B cell (primary cell): Measurements from ENCODE around the gene HMG20A. TPM values are rescaled to one million over a fixed set of nuclear protein-coding genes. Genes with fewer than 3 reads are reported as not detected.

Source experiments
- ATAC-seq: fragments of 200-7000 bp; cut with Tn5 transposase; one replicate; pipeline ENCODE4 v1.10.0; 2021; ENCODE audit warnings: low read depth, mild to moderate bottlenecking, moderate number of reproducible peaks, moderate library complexity
- CTCF ChIA-PET: fragments of 350-600 bp; sonication (Branson Sonifier 250); formaldehyde crosslinking; loops from one replicate; lab custom pipeline; 2021; ENCODE audit warnings: antibody characterized with exemption, inconsistent platforms; lab: Charles Lee
- POLR2A ChIA-PET: fragments of 350-600 bp; sonication (Branson Sonifier 250); formaldehyde crosslinking; loops from one replicate; lab custom pipeline; 2021; ENCODE audit warnings: antibody characterized with exemption; lab: Charles Lee
- DNase-seq: peaks from one replicate; pipeline ENCODE4 v3.0.0; 2013
- H2AFZ ChIP-seq: 2 replicates; pipeline ENCODE4 v1.6.1; 2012; ENCODE audit warnings: mild to moderate bottlenecking, low read depth, low read length; ENCODE audit not compliant: insufficient read depth, poor library complexity, severe bottlenecking
- H3K27ac ChIP-seq, 2 donors: 1 replicate in 1 of 2; 2 replicates in 1 of 2; pipeline ENCODE4 v1.5.1; 2012 to 2013; ENCODE audit warnings: low read length in 2 of 2, mild to moderate bottlenecking in 2 of 2, moderate library complexity in 1 of 2
- H3K27me3 ChIP-seq, 4 experiments: fragments of 200-600 bp in 1 of 4; sonication (generic) in 1 of 4; replicated peaks in 1 of 4; 1 replicate in 2 of 4; 2 replicates in 2 of 4; pipeline versions ENCODE4 v1.6.1 to v1.7.0; 2013 to 2016; ENCODE audit warnings: low read length in 3 of 4, mild to moderate bottlenecking in 2 of 4, mixed read lengths in 1 of 4, moderate library complexity in 1 of 4; ENCODE audit not compliant: insufficient read depth in 4 of 4, control insufficient read depth in 3 of 4; ENCODE audit errors: control extremely low read depth in 1 of 4
- H3K36me3 ChIP-seq, 2 experiments: replicated peaks in 1 of 2; 1 replicate in 1 of 2; 2 replicates in 1 of 2; pipeline versions ENCODE4 v1.6.1 to v1.7.1; 2013; ENCODE audit warnings: low read length in 1 of 2; ENCODE audit not compliant: insufficient read depth in 2 of 2, control insufficient read depth in 1 of 2; ENCODE audit errors: control extremely low read depth in 1 of 2, extremely low read depth in 1 of 2
- H3K4me1 ChIP-seq, 2 donors: fragments of 200-600 bp in 1 of 2; sonication (generic) in 1 of 2; 1 replicate in 1 of 2; 2 replicates in 1 of 2; pipeline versions ENCODE4 v1.5.1 to v1.6.1; 2013 to 2017; ENCODE audit warnings: low read length in 2 of 2; ENCODE audit not compliant: control insufficient read depth in 2 of 2, insufficient read depth in 2 of 2
- H3K4me2 ChIP-seq: replicated peaks from 2 replicates; pipeline ENCODE3; 2012; ENCODE audit warnings: mild to moderate bottlenecking, low read depth, low read length; ENCODE audit not compliant: poor library complexity, severe bottlenecking
- H3K4me3 ChIP-seq, 5 experiments: fragments of 200-600 bp in 1 of 5; sonication (generic) in 1 of 5; 1 replicate in 3 of 5; 2 replicates in 2 of 5; pipeline versions ENCODE4 v1.5.1 to v1.7.0; 2011 to 2016; ENCODE audit warnings: low read length in 4 of 5, mild to moderate bottlenecking in 4 of 5, low read depth in 2 of 5, control low read depth in 1 of 5, moderate library complexity in 1 of 5; ENCODE audit not compliant: insufficient read depth in 1 of 5; ENCODE audit errors: control extremely low read depth in 1 of 5, extremely low read depth in 1 of 5
- H3K79me2 ChIP-seq: fragments of 200-600 bp; sonication (generic); one replicate; pipeline ENCODE4 v1.6.0; 2016; ENCODE audit warnings: low read length; ENCODE audit not compliant: control insufficient read depth, insufficient read depth
- H3K9ac ChIP-seq: fragments of 200-600 bp; sonication (generic); 2 replicates; pipeline ENCODE4 v1.6.1; 2017; ENCODE audit warnings: mild to moderate bottlenecking, low read length, moderate library complexity
- H3K9me3 ChIP-seq, 3 donors: one replicate each; pipeline versions ENCODE4 v1.6.1 to v1.7.1; 2013; ENCODE audit warnings: low read length in 2 of 3; ENCODE audit not compliant: control insufficient read depth in 2 of 3, insufficient read depth in 1 of 3; ENCODE audit errors: control extremely low read depth in 1 of 3
- H4K20me1 ChIP-seq: 2 replicates; pipeline ENCODE4 v1.6.0; 2012; ENCODE audit warnings: mild to moderate bottlenecking, low read length; ENCODE audit not compliant: insufficient read depth, control insufficient read depth, poor library complexity, severe bottlenecking
- H3K27ac Mint-ChIP-seq: one replicate; pipeline ENCODE4 v1.8.0; 2021; ENCODE audit warnings: mixed read lengths
- H3K27me3 Mint-ChIP-seq: one replicate; pipeline ENCODE4 v1.8.0; 2021; ENCODE audit warnings: mixed read lengths
- H3K4me1 Mint-ChIP-seq: one replicate; pipeline ENCODE4 v1.8.0; 2021; ENCODE audit warnings: mixed read lengths
- H3K4me3 Mint-ChIP-seq: one replicate; pipeline ENCODE4 v1.8.0; 2021; ENCODE audit warnings: mixed read lengths
- H3K9me3 Mint-ChIP-seq: one replicate; pipeline ENCODE4 v1.8.0; 2022; ENCODE audit warnings: mixed read lengths; ENCODE audit not compliant: insufficient read depth
- EZH2 ChIP-seq: IDR thresholded peaks from 2 replicates; pipeline ENCODE4 v1.6.1; 2012; ENCODE audit warnings: borderline replicate concordance, low read depth, mild to moderate bottlenecking, moderate library complexity, low read length; ENCODE audit not compliant: insufficient read depth, poor library complexity, severe bottlenecking
- WGBS: methylation state at CpG from one replicate; pipeline ENCODE4 v1.1.5; 2013; ENCODE audit warnings: missing lambda C conversion rate; ENCODE audit not compliant: insufficient coverage; 5-methylcytosine and 5-hydroxymethylcytosine counted together
- intact Hi-C: fragments of 100-400 bp; cut with micrococcal nuclease; formaldehyde crosslinking; loops from one replicate; pipeline ENCODE4 v1.10.0; 2022
- polyA plus RNA-seq: library from polyadenylated mRNA; depleted of rRNA; stranded (reverse); fragments of >200 nt; gene quantifications from 2 replicates; pipeline ENCODE4 v1.2.3, GENCODE V29; 2012
- total RNA-seq, 2 donors: library from RNA; stranded (reverse); fragments of 120-200 nt in 1 of 2; gene quantifications; 1 replicate in 1 of 2; 2 replicates in 1 of 2; pipeline versions ENCODE4 v1.2.3 to v1.2.4, GENCODE V29; 2013 to 2022
- TF ChIP-seq, protein P1 (sequence below): fragments of 200-600 bp; IDR thresholded peaks from one replicate; pipeline ENCODE4 v1.8.0; 2022; ENCODE audit warnings: antibody characterized with exemption, mild to moderate bottlenecking

Gene HMG20A
- total and polyA plus RNA-seq, 2 donors (not counting 1 experiment from before 2014, with no cell fraction given), result 26.1 to 63.5 TPM

DNA sequence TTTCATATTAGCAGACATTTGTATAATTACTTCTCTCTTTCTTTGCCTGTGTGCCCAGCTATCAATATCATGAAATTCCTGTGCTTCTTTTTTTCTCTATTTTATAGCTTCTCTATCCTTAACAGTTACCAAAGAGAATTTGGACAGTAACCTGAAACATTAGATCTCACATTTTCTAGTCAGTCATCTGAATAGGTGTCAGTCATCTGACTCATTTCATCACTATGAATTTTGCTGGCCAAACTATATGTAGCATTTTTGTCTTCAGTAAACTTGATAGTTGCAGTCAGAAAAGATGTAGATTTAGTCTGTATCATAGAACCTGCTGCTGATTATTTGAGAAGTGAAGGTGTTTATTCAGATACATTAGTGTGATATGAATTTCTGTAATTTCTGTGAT is 52.6 kb downstream of the HMG20A start:
- no peaks in the 10 kb centered on the region for H4K20me1 ChIP-seq
- CTCF ChIA-PET, result no interaction called here
- Mint-ChIP-seq H3K9me3 (no peaks in the 10 kb centered on the region), H3K4me3 (no peak overlapping the region), H3K27ac (no peak overlapping the region), H3K4me1 (no peaks in the 10 kb centered on the region), H3K27me3 (no peaks in the 10 kb centered on the region)
- no peak overlapping the region for H3K27ac ChIP-seq
- H3K9me3 ChIP-seq, result no peaks in the 10 kb centered on the region
- TF ChIP-seq, protein P1, sequence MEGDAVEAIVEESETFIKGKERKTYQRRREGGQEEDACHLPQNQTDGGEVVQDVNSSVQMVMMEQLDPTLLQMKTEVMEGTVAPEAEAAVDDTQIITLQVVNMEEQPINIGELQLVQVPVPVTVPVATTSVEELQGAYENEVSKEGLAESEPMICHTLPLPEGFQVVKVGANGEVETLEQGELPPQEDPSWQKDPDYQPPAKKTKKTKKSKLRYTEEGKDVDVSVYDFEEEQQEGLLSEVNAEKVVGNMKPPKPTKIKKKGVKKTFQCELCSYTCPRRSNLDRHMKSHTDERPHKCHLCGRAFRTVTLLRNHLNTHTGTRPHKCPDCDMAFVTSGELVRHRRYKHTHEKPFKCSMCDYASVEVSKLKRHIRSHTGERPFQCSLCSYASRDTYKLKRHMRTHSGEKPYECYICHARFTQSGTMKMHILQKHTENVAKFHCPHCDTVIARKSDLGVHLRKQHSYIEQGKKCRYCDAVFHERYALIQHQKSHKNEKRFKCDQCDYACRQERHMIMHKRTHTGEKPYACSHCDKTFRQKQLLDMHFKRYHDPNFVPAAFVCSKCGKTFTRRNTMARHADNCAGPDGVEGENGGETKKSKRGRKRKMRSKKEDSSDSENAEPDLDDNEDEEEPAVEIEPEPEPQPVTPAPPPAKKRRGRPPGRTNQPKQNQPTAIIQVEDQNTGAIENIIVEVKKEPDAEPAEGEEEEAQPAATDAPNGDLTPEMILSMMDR, result no peak
- no peak for TF ChIP-seq EZH2
- no peak overlapping the region for H3K4me2 ChIP-seq
- H3K9ac ChIP-seq, result no peak overlapping the region
- no peak overlapping the region for H2AFZ ChIP-seq
- no peaks in the 10 kb centered on the region for H3K27me3 ChIP-seq
- no peak for DNase-seq
- peaks cover 0 to 54% of the 10 kb centered on the region in 2 experiments for H3K36me3 ChIP-seq
- ATAC-seq, result no peak
- no peak overlapping the region for H3K4me3 ChIP-seq
- POLR2A ChIA-PET, result no interaction called here
- no peaks in the 10 kb centered on the region for H3K4me1 ChIP-seq
- intact Hi-C loops, result no loop called here
- H3K79me2 ChIP-seq, result no peaks in the 10 kb centered on the region

DNA sequence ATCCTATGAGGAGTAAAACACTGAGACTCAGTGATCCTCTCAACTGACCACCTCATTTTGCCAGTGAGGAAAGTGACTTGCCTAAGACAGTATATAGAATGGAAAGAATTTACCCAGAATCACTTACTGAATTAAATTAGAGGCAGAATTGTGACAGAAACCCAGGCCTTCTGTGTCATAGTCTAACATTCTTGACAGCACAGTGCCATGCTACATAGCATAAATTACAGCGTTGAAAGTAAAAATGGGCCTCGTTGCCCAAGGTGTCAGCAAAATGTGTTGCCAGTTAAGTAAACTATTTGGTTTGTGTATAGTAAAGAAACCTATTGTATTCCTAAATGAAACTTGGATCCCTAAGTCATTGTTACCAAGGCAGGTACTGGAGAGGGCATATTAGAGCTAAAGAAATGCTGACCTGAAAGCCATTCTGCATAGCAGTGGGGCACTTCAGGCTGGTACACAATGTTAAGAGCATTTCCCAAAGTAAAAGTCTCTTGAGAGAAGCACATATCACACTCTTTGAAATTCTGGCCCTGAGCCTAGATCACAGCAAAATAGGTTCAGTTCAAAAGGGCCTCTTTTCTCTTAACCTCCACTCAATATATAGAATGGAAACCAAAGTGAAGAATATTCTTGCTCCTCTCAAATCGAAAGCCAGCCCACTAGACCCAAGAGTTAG is 53.8 kb downstream of the HMG20A start:
- Histone ChIP-seq H3K79me2 (no peaks in the 10 kb centered on the region), H3K9ac (no peak overlapping the region), H3K4me3 (no peak overlapping the region), H3K27me3 (no peaks in the 10 kb centered on the region), H4K20me1 (no peaks in the 10 kb centered on the region), H2AFZ (no peak overlapping the region), H3K27ac (no peak overlapping the region), H3K9me3 (no peaks in the 10 kb centered on the region), H3K36me3 (peaks cover 0 to 65% of the 10 kb centered on the region in 2 experiments), H3K4me2 (no peak overlapping the region), H3K4me1 (no peaks in the 10 kb centered on the region)
- POLR2A ChIA-PET, result no interaction called here
- H3K27ac Mint-ChIP-seq, result no peak overlapping the region
- WGBS, result no CpG with 5 or more reads among the region's 3 CpGs
- DNase-seq, result no peak
- H3K9me3 Mint-ChIP-seq, result no peaks in the 10 kb centered on the region
- H3K4me1 Mint-ChIP-seq, result no peaks in the 10 kb centered on the region
- CTCF ChIA-PET, result interaction anchor here (0.9 kb wide), 1 partner anchor 440 kb away, joined by 3 read pairs; no protein-coding TSS in a partner anchor
- TF ChIP-seq, protein P1, result no peak
- TF ChIP-seq EZH2, result no peak
- intact Hi-C loops, result no loop called here
- H3K27me3 Mint-ChIP-seq, result no peaks in the 10 kb centered on the region
- H3K4me3 Mint-ChIP-seq, result no peak overlapping the region
- no peak for ATAC-seq
